ENCODE results near the gene DHRS4. TPM values are rescaled to one million over a fixed set of nuclear protein-coding genes. Genes with fewer than 3 reads are reported as not detected.

The DHRS4 gene
- total RNA-seq: 10 to 100 TPM; 19.7 to 57.9 (median 28.6) TPM

DNA sequence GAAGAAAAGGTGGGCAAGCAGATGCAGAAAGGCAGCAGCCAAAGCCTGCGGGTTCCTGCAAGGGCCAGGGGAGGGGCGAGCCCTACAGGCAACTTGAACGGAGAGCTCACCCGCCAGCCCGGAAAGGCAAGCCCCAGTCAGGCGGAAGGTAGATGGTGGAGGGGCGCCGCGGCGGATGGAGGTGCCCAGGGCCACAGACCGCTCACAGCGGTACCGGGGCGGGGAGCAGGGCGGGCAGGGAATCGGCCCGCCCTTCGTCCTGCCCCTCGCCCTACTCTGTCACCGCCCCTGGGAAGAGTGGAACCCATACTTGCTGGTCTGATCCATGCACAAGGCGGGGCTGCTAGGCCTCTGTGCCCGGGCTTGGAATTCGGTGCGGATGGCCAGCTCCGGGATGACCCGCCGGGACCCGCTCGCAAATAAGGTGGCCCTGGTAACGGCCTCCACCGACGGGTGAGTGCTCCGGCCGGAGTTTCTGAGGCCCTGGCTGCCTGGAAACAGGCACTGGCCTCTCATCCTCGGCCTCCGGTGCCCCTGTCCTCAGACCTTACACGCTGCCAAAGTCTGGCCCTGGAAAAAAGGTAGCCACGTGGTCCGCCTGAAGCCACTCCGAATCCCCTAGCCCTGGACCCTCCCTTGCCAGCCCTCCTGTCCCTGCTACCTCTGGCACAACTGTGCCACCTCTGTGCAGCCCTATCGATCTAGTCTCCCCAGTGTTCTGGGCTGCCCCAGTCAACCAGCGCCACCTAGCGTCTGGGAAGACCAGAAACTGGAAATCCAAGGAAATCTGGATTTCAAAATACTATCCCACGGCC, at the start of gene DHRS4:
DHRS4 (plus strand) TSS at position 307 of the 815 bp plus-strand sequence; CDS start at position 326, 19 bp downstream.
- TF ChIP-seq, protein P1, sequence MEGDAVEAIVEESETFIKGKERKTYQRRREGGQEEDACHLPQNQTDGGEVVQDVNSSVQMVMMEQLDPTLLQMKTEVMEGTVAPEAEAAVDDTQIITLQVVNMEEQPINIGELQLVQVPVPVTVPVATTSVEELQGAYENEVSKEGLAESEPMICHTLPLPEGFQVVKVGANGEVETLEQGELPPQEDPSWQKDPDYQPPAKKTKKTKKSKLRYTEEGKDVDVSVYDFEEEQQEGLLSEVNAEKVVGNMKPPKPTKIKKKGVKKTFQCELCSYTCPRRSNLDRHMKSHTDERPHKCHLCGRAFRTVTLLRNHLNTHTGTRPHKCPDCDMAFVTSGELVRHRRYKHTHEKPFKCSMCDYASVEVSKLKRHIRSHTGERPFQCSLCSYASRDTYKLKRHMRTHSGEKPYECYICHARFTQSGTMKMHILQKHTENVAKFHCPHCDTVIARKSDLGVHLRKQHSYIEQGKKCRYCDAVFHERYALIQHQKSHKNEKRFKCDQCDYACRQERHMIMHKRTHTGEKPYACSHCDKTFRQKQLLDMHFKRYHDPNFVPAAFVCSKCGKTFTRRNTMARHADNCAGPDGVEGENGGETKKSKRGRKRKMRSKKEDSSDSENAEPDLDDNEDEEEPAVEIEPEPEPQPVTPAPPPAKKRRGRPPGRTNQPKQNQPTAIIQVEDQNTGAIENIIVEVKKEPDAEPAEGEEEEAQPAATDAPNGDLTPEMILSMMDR (IDR thresholded peaks at IDR 0.05): peak; percentile 73 to 96 (median 84)
- peak in 1 of 2 donors; percentile 50 for TF ChIP-seq POLR2A (IDR thresholded peaks at IDR 0.05)
- H3K4me3 ChIP-seq: peak within 1 kb of the TSS; percentile 78 to 98
- H3K9me3 ChIP-seq: no peaks in the 10 kb centered on the region
- H3K36me3 ChIP-seq: no peaks in the 10 kb centered on the region
- H3K4me1 ChIP-seq: peaks cover 0 to 9% of the 10 kb centered on the region in 2 donors
- intact Hi-C loops (cut with DNase I; ENCODE audit: low total_unique reads): no loop called here
- peak; percentile 75 to 77 for DNase-seq
- H3K27ac ChIP-seq: peak within 1 kb of the TSS; percentile 87 to 94
- no peaks in the 10 kb centered on the region for H3K27me3 ChIP-seq

DNA sequence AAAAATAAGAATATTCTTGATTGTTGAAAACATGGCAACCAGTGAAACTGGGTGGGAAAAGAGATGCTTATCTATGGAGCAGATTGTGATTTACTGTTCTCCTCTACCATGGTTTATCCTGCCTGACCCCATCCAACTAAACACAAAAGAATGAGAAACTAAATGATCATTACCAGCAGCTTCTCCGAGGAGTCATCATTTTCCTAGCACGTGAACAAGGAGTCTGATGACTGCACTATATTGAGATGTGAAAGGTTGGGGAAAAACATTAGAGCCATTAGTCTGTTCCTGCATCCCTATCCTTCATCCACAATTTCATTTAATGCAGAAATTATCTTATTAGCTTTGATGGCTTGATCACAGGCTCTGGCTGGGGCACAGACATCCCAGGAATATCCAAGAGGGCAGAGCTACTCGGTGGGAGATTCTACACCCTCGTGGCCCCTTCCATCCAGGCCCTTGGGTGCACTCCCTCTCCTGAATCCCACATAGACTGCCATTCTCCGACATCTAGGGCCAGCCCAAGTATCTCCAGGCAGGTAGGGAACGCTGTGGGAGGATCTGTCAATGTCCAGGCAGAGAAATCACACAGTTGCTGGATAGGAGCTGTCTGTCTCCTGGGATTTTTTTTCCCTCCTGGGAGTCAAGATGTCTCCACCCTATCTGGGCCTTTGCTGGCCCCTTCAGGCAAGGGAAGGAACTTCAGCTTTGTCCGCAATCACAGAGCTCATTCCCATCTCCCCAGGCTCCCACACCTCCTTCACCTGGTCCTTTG, 43.3 kb upstream of the DHRS4 start:
- TF ChIP-seq, protein P1 (IDR thresholded peaks at IDR 0.05): peak; percentile 22 to 44 (median 33)
- TF ChIP-seq POLR2A (IDR thresholded peaks at IDR 0.05): no peak
- intact Hi-C loops (cut with DNase I; ENCODE audit: low total_unique reads): no loop called here
- no peak overlapping the region for H3K4me3 ChIP-seq
- no peaks in the 10 kb centered on the region for H3K36me3 ChIP-seq
- H3K4me1 ChIP-seq: no peaks in the 10 kb centered on the region
- no peak for DNase-seq
- H3K27ac ChIP-seq: no peak overlapping the region
- no peaks in the 10 kb centered on the region for H3K9me3 ChIP-seq
- no peaks in the 10 kb centered on the region for H3K27me3 ChIP-seq

DNA sequence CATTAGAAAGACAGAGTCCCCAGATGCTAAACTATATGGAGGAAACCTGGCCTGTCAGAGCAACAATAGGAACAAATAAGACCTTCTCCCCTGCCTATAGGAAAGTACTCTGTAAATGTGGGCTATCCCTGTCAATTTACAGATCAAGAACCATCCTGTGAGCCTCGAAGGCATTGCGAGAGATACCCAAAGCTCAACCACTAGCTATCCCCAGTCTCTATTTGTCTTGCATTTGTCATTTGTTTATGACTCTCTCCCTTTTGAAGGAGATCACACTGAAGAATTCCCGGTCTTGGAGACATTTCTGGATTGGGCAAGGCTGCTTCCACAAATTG, 42.7 kb upstream of the DHRS4 start:
- Histone ChIP-seq H3K27ac (no peak overlapping the region), H3K4me1 (no peaks in the 10 kb centered on the region), H3K27me3 (no peaks in the 10 kb centered on the region), H3K4me3 (no peak overlapping the region), H3K9me3 (no peaks in the 10 kb centered on the region), H3K36me3 (no peaks in the 10 kb centered on the region)
- intact Hi-C loops (cut with DNase I; ENCODE audit: low total_unique reads): no loop called here
- no peak for DNase-seq
- TF ChIP-seq POLR2A (IDR thresholded peaks at IDR 0.05): no peak
- TF ChIP-seq, protein P1 (IDR thresholded peaks at IDR 0.05): no peak

DNA sequence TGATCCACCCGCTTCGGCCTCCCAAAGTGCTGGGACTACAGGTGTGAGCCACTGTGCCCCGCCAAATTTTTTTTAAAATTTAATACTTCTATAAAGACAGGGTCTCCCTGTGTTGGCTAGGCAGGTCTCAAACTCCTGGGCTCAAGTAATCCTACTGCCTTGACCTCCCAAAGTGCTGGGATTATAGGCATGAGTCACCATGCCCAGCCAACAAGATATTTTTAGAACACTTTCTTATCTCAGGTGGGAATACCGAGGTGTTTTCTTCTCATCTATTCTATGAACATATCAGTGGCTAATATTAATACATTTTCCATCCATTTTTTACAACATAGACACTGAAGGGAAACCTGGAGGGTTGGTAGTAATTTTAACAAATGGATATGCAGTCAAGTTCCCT, 38.0 kb upstream of the DHRS4 start:
- intact Hi-C loops (cut with DNase I; ENCODE audit: low total_unique reads): no loop called here
- no peaks in the 10 kb centered on the region for H3K9me3 ChIP-seq
- no peaks in the 10 kb centered on the region for H3K36me3 ChIP-seq
- no peaks in the 10 kb centered on the region for H3K27me3 ChIP-seq
- H3K27ac ChIP-seq: no peak overlapping the region
- no peaks in the 10 kb centered on the region for H3K4me1 ChIP-seq
- DNase-seq: no peak
- H3K4me3 ChIP-seq: no peak overlapping the region
- no peak for TF ChIP-seq POLR2A (IDR thresholded peaks at IDR 0.05)
- TF ChIP-seq, protein P1 (IDR thresholded peaks at IDR 0.05): no peak

DNA sequence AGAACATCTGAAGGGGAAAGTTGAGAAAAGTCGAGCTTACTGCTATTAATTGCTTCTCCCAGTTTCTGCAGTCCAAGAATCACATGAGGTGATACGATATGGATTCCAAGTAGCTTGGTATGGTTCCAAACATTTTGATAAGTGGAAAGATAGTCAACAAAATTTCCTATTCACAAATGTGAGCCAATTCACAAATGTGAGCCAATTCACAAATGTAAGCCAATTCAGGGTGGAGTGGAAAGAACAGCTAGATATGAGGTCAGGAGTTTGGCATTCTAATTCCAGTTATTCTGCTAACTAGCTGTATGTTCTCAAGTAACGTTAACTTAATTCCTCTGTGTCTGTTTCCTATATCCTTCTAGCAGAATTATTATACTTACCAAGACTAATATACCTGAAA, 37.6 kb upstream of the DHRS4 start:
- no peak for TF ChIP-seq POLR2A (IDR thresholded peaks at IDR 0.05)
- TF ChIP-seq, protein P1 (IDR thresholded peaks at IDR 0.05): no peak
- no peak for DNase-seq
- Histone ChIP-seq H3K4me3 (no peak overlapping the region), H3K27me3 (no peaks in the 10 kb centered on the region), H3K9me3 (no peaks in the 10 kb centered on the region), H3K36me3 (no peaks in the 10 kb centered on the region), H3K4me1 (no peaks in the 10 kb centered on the region), H3K27ac (peak overlapping the region; percentile 11 to 33)
- intact Hi-C loops (cut with DNase I; ENCODE audit: low total_unique reads): no loop called here
